ENCODE data around the gene FZD2. TPM values are rescaled to one million over a fixed set of nuclear protein-coding genes. Genes with fewer than 3 reads are reported as not detected.
"Not testable (repeated sequence)": the region's sequence is repeated elsewhere in the genome, so short reads cannot be mapped to it uniquely, and the experiment has no call there.

The FZD2 gene
- total RNA-seq, 2 donors from 2014 or later, result 3.3 to 10.1 TPM

DNA sequence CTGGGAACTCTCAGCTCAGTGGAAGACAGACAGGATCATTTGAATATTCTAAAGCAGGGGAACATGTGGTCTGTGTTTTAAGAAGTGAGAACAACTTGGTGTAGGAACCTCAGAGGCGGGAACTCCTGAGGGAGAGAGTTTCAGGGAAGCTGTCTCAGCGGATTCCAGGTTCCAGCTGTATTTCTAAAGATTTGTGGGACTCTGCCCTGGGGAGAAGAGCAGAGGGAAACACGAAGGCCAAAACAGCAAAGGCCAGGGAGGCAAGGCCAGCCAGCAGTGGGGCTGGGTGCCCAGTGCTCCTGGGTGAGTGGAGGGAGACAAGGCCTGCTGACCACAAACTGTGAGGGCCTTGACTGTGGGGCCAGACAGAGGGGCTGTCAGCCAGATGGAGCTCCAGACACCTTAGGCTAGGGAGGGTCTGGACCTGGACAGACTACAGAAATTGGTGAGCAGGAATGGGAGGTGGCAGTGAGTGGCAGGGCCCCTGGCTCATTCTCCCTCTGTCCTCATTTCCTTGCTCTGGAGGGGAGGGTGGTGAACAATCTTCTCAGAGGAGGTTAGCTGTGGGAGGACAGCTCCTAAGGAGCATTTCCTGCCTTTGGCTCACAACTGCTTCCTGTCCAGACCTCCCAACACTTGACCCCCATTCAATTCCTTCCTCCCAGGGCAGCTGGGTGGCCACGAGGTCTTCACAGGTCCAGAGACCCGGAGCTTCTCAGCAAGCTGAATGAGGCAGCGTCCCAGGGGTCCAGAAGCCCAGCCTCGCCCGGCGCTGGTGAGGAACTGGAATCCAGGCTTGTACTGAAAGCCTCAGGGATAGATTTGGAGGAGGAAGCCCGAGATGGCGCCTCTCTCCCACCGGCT lies 21.0 kb upstream of the FZD2 start:
- Histone ChIP-seq H3K9me3 (no peaks in the 10 kb centered on the region), H3K27me3 (replicated peaks; ENCODE audit: insufficient read depth) (no peaks in the 10 kb centered on the region), H3K36me3 (no peaks in the 10 kb centered on the region), H3K27ac (no peak overlapping the region), H3K4me3 (no peak overlapping the region), H3K4me1 (replicated peaks) (no peaks in the 10 kb centered on the region)
- 73% methylated on average over 12 of the region's 12 CpGs for WGBS
- DNase-seq (ENCODE audit: low spot score), result no peak
- intact Hi-C loops (cut with DNase I), result no loop called here
- TF ChIP-seq POLR2AphosphoS5 (IDR thresholded peaks at IDR 0.05) (no peak), POLR2A (IDR thresholded peaks at IDR 0.05) (no peak)
- TF ChIP-seq, protein P1, sequence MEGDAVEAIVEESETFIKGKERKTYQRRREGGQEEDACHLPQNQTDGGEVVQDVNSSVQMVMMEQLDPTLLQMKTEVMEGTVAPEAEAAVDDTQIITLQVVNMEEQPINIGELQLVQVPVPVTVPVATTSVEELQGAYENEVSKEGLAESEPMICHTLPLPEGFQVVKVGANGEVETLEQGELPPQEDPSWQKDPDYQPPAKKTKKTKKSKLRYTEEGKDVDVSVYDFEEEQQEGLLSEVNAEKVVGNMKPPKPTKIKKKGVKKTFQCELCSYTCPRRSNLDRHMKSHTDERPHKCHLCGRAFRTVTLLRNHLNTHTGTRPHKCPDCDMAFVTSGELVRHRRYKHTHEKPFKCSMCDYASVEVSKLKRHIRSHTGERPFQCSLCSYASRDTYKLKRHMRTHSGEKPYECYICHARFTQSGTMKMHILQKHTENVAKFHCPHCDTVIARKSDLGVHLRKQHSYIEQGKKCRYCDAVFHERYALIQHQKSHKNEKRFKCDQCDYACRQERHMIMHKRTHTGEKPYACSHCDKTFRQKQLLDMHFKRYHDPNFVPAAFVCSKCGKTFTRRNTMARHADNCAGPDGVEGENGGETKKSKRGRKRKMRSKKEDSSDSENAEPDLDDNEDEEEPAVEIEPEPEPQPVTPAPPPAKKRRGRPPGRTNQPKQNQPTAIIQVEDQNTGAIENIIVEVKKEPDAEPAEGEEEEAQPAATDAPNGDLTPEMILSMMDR (IDR thresholded peaks at IDR 0.05), result no peak

DNA sequence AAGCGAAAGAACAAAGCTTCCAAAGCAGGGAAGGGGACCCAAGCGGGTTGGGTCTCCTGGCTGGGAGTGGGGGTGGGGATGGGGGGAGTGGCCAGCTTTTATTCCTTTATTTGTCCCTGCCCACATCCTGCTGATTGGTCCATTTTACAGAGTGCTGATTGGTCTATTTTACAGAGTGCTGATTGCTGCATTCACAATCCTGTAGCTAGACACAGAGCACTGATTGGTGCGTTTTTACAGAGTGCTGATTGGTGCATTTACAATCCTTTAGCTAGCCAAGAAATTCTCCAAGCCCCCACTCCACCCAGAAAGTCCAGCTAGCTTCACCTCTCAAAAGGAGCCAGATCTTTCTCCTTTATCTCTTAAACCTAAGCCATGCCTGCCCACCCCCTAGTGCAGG lies 19.4 kb upstream of the FZD2 start:
- H3K4me3 ChIP-seq; H3K4me1 ChIP-seq (replicated peaks); H3K9me3 ChIP-seq; H3K27me3 ChIP-seq (replicated peaks; ENCODE audit: insufficient read depth); DNase-seq (ENCODE audit: low spot score); H3K36me3 ChIP-seq; intact Hi-C loops (cut with DNase I); H3K27ac ChIP-seq: not testable (repeated sequence)
- 100% methylated on average over 3 of the region's 3 CpGs for WGBS

DNA sequence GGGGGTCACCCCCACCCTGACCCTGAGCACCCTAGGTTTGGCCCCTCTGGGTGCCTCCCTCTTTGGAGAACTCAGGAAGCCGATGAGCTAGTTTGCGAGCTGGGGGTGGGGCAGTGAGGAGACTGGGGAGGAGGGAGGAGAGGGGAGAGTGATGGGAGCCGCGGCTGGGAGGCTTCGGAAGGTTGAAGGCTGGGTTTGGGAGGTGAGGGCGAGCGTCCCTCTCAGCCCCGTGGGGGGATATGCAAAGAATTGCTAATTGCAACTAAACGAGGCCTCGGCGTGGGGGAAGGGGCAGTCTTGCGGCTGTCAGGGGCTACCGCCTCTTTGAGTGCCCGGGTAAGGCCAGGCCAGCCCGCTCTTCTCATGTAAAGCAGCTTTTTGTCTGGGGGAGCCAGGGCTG lies 17.6 kb upstream of the FZD2 start:
- H3K27me3 ChIP-seq (replicated peaks; ENCODE audit: insufficient read depth), result peaks cover 5% of the 10 kb centered on the region
- intact Hi-C loops (cut with DNase I), result no loop called here
- H3K4me1 ChIP-seq (replicated peaks), result no peaks in the 10 kb centered on the region
- no peaks in the 10 kb centered on the region for H3K36me3 ChIP-seq
- H3K9me3 ChIP-seq, result no peaks in the 10 kb centered on the region
- WGBS, result 41% methylated on average over 15 of the region's 15 CpGs
- no peak overlapping the region for H3K27ac ChIP-seq
- no peak for TF ChIP-seq POLR2A (IDR thresholded peaks at IDR 0.05)
- no peak for TF ChIP-seq POLR2AphosphoS5 (IDR thresholded peaks at IDR 0.05)
- TF ChIP-seq, protein P1 (IDR thresholded peaks at IDR 0.05), result no peak
- no peak for DNase-seq (ENCODE audit: low spot score)
- H3K4me3 ChIP-seq, result no peak overlapping the region

DNA sequence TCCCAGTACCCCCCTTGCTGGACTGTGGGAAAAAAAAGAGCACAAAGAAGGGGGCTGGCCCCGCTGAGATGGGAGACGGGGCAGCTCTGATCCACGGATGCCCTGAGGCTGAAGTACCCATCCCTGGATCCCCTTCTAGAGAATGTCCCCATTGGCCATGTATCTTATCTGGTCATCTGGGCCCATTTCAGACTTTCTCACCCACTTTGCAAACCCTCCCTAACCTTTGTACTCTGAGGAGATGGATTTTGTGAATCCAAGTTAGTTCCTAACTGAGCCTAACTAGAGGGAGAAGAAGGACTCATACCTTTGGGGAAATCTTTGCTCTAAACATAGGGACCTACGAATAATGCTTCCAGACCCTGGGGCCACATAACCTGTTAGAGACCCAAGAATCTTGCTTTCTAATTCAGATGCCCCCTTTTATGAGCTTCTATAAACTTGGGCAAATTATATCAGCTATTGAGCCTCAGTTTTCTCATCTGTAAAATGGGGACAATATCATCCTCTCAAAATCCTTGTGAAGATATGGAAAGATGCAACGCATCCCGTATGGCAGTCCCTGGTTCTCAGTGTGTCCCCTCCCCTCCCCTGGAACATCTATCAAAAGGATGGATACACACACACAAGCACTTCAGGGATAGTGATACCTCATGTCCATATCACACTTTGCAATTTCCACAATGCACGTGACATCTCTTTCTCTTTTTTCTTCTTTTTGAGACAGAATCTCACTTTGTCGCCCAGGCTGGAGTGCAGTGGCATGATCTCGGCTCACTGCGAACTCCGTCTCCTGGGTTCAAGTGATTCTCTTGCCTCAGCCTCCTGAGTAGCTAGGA lies 16.8 kb upstream of the FZD2 start:
- TF ChIP-seq POLR2AphosphoS5 (IDR thresholded peaks at IDR 0.05) (no peak), POLR2A (IDR thresholded peaks at IDR 0.05) (no peak)
- TF ChIP-seq, protein P1 (IDR thresholded peaks at IDR 0.05), result no peak
- no peaks in the 10 kb centered on the region for H3K9me3 ChIP-seq
- no peak overlapping the region for H3K27ac ChIP-seq
- H3K4me1 ChIP-seq (replicated peaks), result no peaks in the 10 kb centered on the region
- intact Hi-C loops (cut with DNase I), result no loop called here
- H3K4me3 ChIP-seq, result no peak overlapping the region
- no peak for DNase-seq (ENCODE audit: low spot score)
- H3K27me3 ChIP-seq (replicated peaks; ENCODE audit: insufficient read depth), result peaks cover 5% of the 10 kb centered on the region
- 89% methylated on average over 11 of the region's 11 CpGs for WGBS
- no peaks in the 10 kb centered on the region for H3K36me3 ChIP-seq

DNA sequence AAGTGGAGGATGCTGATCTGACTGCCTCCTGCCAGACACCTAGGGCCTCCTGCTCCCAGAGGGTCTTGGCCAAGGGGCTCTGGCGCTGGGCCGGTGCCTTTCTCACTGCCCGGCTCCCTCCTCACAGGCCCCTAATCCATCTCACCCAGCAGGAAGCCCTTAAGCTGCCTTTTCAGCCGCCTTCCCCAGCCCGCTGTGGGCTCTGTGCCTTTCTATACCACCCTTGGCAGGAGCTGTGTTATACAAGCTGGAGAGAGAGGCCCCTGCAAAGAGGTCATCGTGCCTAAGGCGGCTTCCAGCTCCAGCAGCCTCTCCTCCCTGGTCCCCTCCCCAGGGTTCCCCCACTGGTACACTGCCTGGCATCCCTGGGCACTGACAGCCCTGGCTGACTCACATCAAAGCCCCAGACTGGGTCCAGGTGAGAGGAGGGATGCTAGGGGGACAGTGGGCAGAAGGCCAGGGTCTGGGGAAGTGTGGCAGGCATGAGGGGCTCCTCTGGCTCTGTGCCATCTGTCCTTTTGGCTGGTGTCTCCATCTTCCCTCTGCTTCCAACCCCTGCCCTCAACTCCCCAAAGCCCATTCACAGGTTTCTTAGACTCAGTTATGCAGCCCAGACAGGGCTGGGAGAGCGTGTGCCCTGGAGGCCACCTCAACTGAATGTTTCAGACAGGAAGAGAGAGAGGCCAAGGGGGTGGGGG lies 15.3 kb upstream of the FZD2 start:
- TF ChIP-seq, protein P1 (IDR thresholded peaks at IDR 0.05), result no peak
- TF ChIP-seq POLR2AphosphoS5 (IDR thresholded peaks at IDR 0.05) (no peak), POLR2A (IDR thresholded peaks at IDR 0.05) (no peak)
- peaks cover 5% of the 10 kb centered on the region for H3K27me3 ChIP-seq (replicated peaks; ENCODE audit: insufficient read depth)
- DNase-seq (ENCODE audit: low spot score), result no peak
- 64% methylated on average over 8 of the region's 8 CpGs for WGBS
- no peaks in the 10 kb centered on the region for H3K36me3 ChIP-seq
- H3K4me3 ChIP-seq, result no peak overlapping the region
- no peaks in the 10 kb centered on the region for H3K9me3 ChIP-seq
- intact Hi-C loops (cut with DNase I), result no loop called here
- H3K27ac ChIP-seq, result no peak overlapping the region
- no peaks in the 10 kb centered on the region for H3K4me1 ChIP-seq (replicated peaks)
